Trophoblast cell (in vitro differentiated cells and primary cell): ENCODE measurements around the gene GJA1.

Experiments
- DNase-seq, 2 donors: peaks; one replicate each; pipeline ENCODE4 v3.0.0-alpha.2; 2016
- H2AFZ ChIP-seq: 2 replicates; pipeline ENCODE4 v1.6.1; 2013; ENCODE audit warnings: low read length, moderate library complexity, mild to moderate bottlenecking; ENCODE audit not compliant: insufficient read depth, poor library complexity
- H2AK5ac ChIP-seq: 2 replicates; pipeline ENCODE4 v1.6.1; 2013; ENCODE audit warnings: mild to moderate bottlenecking, low read length
- H2BK120ac ChIP-seq: 2 replicates; pipeline ENCODE4 v1.6.1; 2013; ENCODE audit warnings: low read length, mild to moderate bottlenecking, moderate library complexity; ENCODE audit not compliant: insufficient read depth, poor library complexity
- H2BK12ac ChIP-seq: 2 replicates; pipeline ENCODE4 v1.6.1; 2013; ENCODE audit warnings: mild to moderate bottlenecking, low read length, moderate library complexity
- H2BK5ac ChIP-seq: 2 replicates; pipeline ENCODE4 v1.6.1; 2013; ENCODE audit warnings: low read length, low read depth, moderate library complexity, mild to moderate bottlenecking; ENCODE audit not compliant: poor library complexity
- H3K14ac ChIP-seq: 2 replicates; pipeline ENCODE4 v1.6.1; 2013; ENCODE audit warnings: mild to moderate bottlenecking, low read length
- H3K18ac ChIP-seq: 2 replicates; pipeline ENCODE4 v1.6.1; 2013; ENCODE audit warnings: mild to moderate bottlenecking, low read length
- H3K23ac ChIP-seq: 2 replicates; pipeline ENCODE4 v1.6.1; 2013; ENCODE audit warnings: low read length
- H3K27ac ChIP-seq: 2 replicates; pipeline ENCODE4 v1.5.1; 2013; ENCODE audit warnings: low read depth, mild to moderate bottlenecking, inconsistent platforms, low read length, moderate library complexity
- H3K27me3 ChIP-seq: 2 replicates; pipeline ENCODE4 v1.6.1; 2013; ENCODE audit warnings: inconsistent platforms, mild to moderate bottlenecking, low read length, moderate library complexity; ENCODE audit not compliant: insufficient read depth
- H3K36me3 ChIP-seq, 2 experiments: 1 replicate in 1 of 2; 2 replicates in 1 of 2; pipeline ENCODE4 v1.6.1; 2013; ENCODE audit warnings: low read length in 2 of 2, mild to moderate bottlenecking in 2 of 2, moderate library complexity in 1 of 2; ENCODE audit not compliant: insufficient read depth in 2 of 2, control insufficient read depth in 1 of 2
- H3K4ac ChIP-seq: 2 replicates; pipeline ENCODE4 v1.6.1; 2013; ENCODE audit warnings: low read depth, mild to moderate bottlenecking, low read length, moderate library complexity
- H3K4me1 ChIP-seq, 2 experiments: 1 replicate in 1 of 2; 2 replicates in 1 of 2; pipeline ENCODE4 v1.6.1; 2013; ENCODE audit warnings: low read length in 2 of 2, mild to moderate bottlenecking in 2 of 2, moderate library complexity in 1 of 2; ENCODE audit not compliant: insufficient read depth in 2 of 2, control insufficient read depth in 1 of 2
- H3K4me2 ChIP-seq: 2 replicates; pipeline ENCODE4 v1.6.1; 2013; ENCODE audit warnings: inconsistent platforms, mild to moderate bottlenecking, low read length, moderate library complexity
- H3K4me3 ChIP-seq: 2 replicates; pipeline ENCODE4 v1.5.1; 2013; ENCODE audit warnings: mild to moderate bottlenecking, low read depth, low read length, inconsistent platforms
- H3K79me1 ChIP-seq: one replicate; pipeline ENCODE4 v1.6.1; 2013; ENCODE audit warnings: low read length
- H3K79me2 ChIP-seq: 2 replicates; pipeline ENCODE4 v1.6.1; 2013; ENCODE audit warnings: low read length, mild to moderate bottlenecking; ENCODE audit not compliant: control insufficient read depth, insufficient read depth, poor library complexity
- H3K9ac ChIP-seq: 2 replicates; pipeline ENCODE4 v1.6.1; 2013; ENCODE audit warnings: mild to moderate bottlenecking, low read length
- H3K9me3 ChIP-seq: 2 replicates; pipeline ENCODE4 v1.6.1; 2013; ENCODE audit warnings: low read depth, mild to moderate bottlenecking, control low read depth, inconsistent platforms, low read length; ENCODE audit not compliant: insufficient read depth
- H4K12ac ChIP-seq: 2 replicates; pipeline ENCODE4 v1.6.1; 2013; ENCODE audit warnings: low read depth, mild to moderate bottlenecking, low read length, moderate library complexity
- H4K8ac ChIP-seq: 2 replicates; pipeline ENCODE4 v1.6.1; 2013; ENCODE audit warnings: low read depth, mild to moderate bottlenecking, low read length, moderate library complexity
- H4K91ac ChIP-seq: one replicate; pipeline ENCODE4 v1.6.1; 2013; ENCODE audit warnings: low read depth, mild to moderate bottlenecking, low read length, moderate library complexity
- WGBS: extraction: QIAGEN DNeasy Blood & Tissue Kit; methylation state at CpG from one replicate; pipeline ENCODE4 v1.1.7; 2013; ENCODE audit warnings: missing lambda C conversion rate; ENCODE audit not compliant: insufficient read length, insufficient coverage; ENCODE audit errors: extremely low coverage; 5-methylcytosine and 5-hydroxymethylcytosine counted together

GJA1 gene

DNA sequence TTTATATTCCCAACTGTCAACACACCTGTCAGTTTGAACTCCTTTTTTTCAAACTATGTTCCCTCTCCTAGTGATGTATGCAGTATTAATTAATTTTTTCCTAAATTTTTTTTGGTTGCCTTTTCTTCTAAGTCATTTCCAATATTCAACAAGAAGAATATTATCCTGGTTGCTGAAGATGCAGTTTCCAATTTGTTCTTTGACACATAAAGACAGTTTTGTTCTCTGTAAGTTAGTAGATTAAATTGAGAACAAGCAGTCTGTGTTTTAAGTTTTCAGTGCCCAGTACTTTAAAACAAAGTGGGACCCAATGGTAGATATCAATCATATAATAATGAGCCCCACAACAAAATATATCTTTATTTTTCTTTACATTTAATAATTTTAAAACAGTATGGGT is 47.3 kb downstream of the GJA1 start:
- H2BK12ac ChIP-seq = no peak overlapping the region
- H3K4me1 ChIP-seq = no peaks in the 10 kb centered on the region
- H3K14ac ChIP-seq = no peak overlapping the region
- H4K12ac ChIP-seq = no peak overlapping the region
- DNase-seq = no peak
- no peak overlapping the region for H3K27ac ChIP-seq
- no peak overlapping the region for H3K4me3 ChIP-seq
- no peak overlapping the region for H2BK5ac ChIP-seq
- H3K4ac ChIP-seq = no peak overlapping the region
- no peak overlapping the region for H2AFZ ChIP-seq
- H3K9ac ChIP-seq = no peak overlapping the region
- no peak overlapping the region for H2AK5ac ChIP-seq
- H3K18ac ChIP-seq = no peak overlapping the region
- H3K79me1 ChIP-seq = no peaks in the 10 kb centered on the region
- no peak overlapping the region for H4K8ac ChIP-seq
- no peaks in the 10 kb centered on the region for H3K36me3 ChIP-seq
- H4K91ac ChIP-seq = no peak overlapping the region
- no peaks in the 10 kb centered on the region for H3K9me3 ChIP-seq
- H3K23ac ChIP-seq = no peak overlapping the region
- H3K79me2 ChIP-seq = no peaks in the 10 kb centered on the region
- H3K27me3 ChIP-seq = no peaks in the 10 kb centered on the region
- H3K4me2 ChIP-seq = no peak overlapping the region
- H2BK120ac ChIP-seq = no peak overlapping the region

DNA sequence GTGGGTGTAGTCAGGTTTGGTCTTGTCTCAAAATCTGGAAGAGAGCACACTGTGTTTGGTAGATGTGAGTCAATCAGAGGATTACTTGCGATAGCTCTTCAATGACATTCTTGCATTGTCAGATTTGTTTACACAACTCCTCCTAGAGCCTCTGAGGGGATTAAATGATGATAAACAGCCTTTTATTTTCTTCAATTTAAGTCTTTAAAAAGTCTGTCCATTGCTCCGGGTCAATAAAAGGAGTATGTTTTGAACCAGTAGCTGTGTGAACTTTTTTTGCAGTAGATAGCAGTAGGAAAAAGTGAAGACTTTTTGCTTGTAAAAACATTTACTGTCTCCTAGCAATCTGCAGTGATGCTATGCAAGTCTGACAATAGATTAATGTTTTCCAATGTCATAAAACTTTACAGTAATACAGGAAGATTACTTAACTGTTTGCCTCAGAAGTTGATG is 49.9 kb downstream of the GJA1 start:
- no peak overlapping the region for H2BK120ac ChIP-seq

DNA sequence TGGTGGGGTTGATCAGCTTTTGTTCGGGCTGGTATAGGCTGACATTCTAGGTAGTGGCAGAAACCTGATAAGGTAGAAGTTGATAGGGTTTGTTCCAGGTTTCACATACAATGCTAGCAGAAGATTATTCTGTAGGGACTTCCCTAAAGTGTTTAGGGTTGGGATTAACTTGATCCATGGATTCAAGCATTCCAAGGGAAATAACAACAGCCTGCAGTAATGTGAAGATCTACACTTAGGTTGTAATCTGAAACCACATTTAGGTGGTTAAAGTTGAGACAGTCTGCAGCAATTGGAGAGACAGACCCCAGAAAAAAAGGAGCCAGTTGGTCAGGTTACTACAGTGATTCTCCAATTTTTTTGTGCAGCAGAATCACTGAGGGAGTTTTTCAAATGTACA is 56.1 kb downstream of the GJA1 start:
- H3K4ac ChIP-seq = no peak overlapping the region
- H2BK5ac ChIP-seq = no peak overlapping the region
- H2AK5ac ChIP-seq = no peak overlapping the region
- no peaks in the 10 kb centered on the region for H3K9me3 ChIP-seq
- H3K79me1 ChIP-seq = peaks cover 3% of the 10 kb centered on the region
- H3K4me3 ChIP-seq = no peak overlapping the region
- H3K23ac ChIP-seq = no peak overlapping the region
- peaks cover 0 to 5% of the 10 kb centered on the region in 2 experiments for H3K4me1 ChIP-seq
- no peak overlapping the region for H3K9ac ChIP-seq
- no peak overlapping the region for H4K12ac ChIP-seq
- H4K91ac ChIP-seq = no peak overlapping the region
- H2BK12ac ChIP-seq = no peak overlapping the region
- no peak overlapping the region for H3K14ac ChIP-seq
- H2BK120ac ChIP-seq = no peak overlapping the region
- no CpG with 5 or more reads among the region's 1 CpG for WGBS
- no peak overlapping the region for H3K4me2 ChIP-seq
- no peak overlapping the region for H2AFZ ChIP-seq
- H4K8ac ChIP-seq = no peak overlapping the region
- DNase-seq = no peak
- no peaks in the 10 kb centered on the region for H3K36me3 ChIP-seq
- H3K79me2 ChIP-seq = no peaks in the 10 kb centered on the region
- no peak overlapping the region for H3K27ac ChIP-seq
- H3K27me3 ChIP-seq = no peaks in the 10 kb centered on the region
- H3K18ac ChIP-seq = no peak overlapping the region

More for the DNA sequence above, 49.9 kb downstream of the GJA1 start:
- peaks cover 3% of the 10 kb centered on the region for H3K79me1 ChIP-seq
- no peak overlapping the region for H3K9ac ChIP-seq
- WGBS = no CpG with 5 or more reads among the region's 2 CpGs
- no peak overlapping the region for H3K4me2 ChIP-seq
- H2BK12ac ChIP-seq = no peak overlapping the region
- no peak overlapping the region for H4K12ac ChIP-seq
- no peak overlapping the region for H2BK5ac ChIP-seq
- no peak overlapping the region for H4K8ac ChIP-seq
- no peak overlapping the region for H3K14ac ChIP-seq
- H3K9me3 ChIP-seq = no peaks in the 10 kb centered on the region
- no peak overlapping the region for H3K18ac ChIP-seq
- no peak for DNase-seq
- H4K91ac ChIP-seq = no peak overlapping the region
- no peak overlapping the region for H3K23ac ChIP-seq
- H3K79me2 ChIP-seq = no peaks in the 10 kb centered on the region
- no peak overlapping the region for H2AK5ac ChIP-seq
- H3K4me1 ChIP-seq = no peaks in the 10 kb centered on the region
- no peak overlapping the region for H3K27ac ChIP-seq
- no peak overlapping the region for H3K4ac ChIP-seq
- no peaks in the 10 kb centered on the region for H3K27me3 ChIP-seq
- no peaks in the 10 kb centered on the region for H3K36me3 ChIP-seq
- no peak overlapping the region for H3K4me3 ChIP-seq
- H2AFZ ChIP-seq = no peak overlapping the region

DNA sequence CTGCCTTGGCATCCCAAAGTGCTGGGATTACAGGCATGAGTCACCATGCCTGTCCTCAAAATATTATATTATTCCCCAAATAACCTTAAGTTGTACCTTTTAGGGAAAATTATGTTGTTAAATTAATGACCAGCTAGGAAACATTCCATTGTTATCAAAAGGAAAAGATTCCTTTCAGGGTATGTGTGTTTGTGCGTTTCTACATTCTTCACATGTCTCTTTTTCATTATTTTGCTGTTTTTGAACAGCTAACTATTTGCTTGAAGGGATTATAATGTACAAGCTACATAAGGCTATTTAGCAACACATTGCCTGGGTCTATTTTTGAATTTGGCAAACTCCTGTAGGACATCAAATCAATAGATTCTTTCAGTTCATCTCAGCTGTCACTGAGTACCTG is 57.1 kb downstream of the GJA1 start:
- H3K79me1 ChIP-seq = peaks cover 3% of the 10 kb centered on the region
- H2AFZ ChIP-seq = no peak overlapping the region
- no peak overlapping the region for H2BK12ac ChIP-seq
- H2AK5ac ChIP-seq = no peak overlapping the region
- no peaks in the 10 kb centered on the region for H3K79me2 ChIP-seq
- H3K23ac ChIP-seq = no peak overlapping the region
- H3K18ac ChIP-seq = no peak overlapping the region
- no peak overlapping the region for H4K91ac ChIP-seq
- no peak overlapping the region for H3K4ac ChIP-seq
- no peak overlapping the region for H2BK5ac ChIP-seq
- no peak overlapping the region for H3K14ac ChIP-seq
- no peak overlapping the region for H4K8ac ChIP-seq
- H3K36me3 ChIP-seq = no peaks in the 10 kb centered on the region
- peak in 1 of 2 donors; percentile 51 for DNase-seq
- H3K4me2 ChIP-seq = no peak overlapping the region
- no peak overlapping the region for H3K27ac ChIP-seq
- H3K9me3 ChIP-seq = no peaks in the 10 kb centered on the region
- no peak overlapping the region for H4K12ac ChIP-seq
- no peak overlapping the region for H3K4me3 ChIP-seq
- peaks cover 0 to 5% of the 10 kb centered on the region in 2 experiments for H3K4me1 ChIP-seq
- no CpG with 5 or more reads among the region's 1 CpG for WGBS
- no peak overlapping the region for H3K9ac ChIP-seq
- no peaks in the 10 kb centered on the region for H3K27me3 ChIP-seq
- no peak overlapping the region for H2BK120ac ChIP-seq
